Mammary epithelial cell (primary cell): ENCODE data around the gene CHCHD10.

Experiments
- EZH2 ChIP-seq: IDR thresholded peaks from 2 replicates; pipeline ENCODE4 v1.6.1; 2012; ENCODE audit warnings: low read length, inconsistent platforms, borderline replicate concordance
- TF ChIP-seq, protein P1 (sequence below), 2 donors: IDR thresholded peaks in 1 of 2; conservative IDR thresholded peaks in 1 of 2; 2 replicates each; pipeline ENCODE4 v1.5.1; 2011 to 2012; ENCODE audit warnings: inconsistent platforms in 2 of 2, low read length in 2 of 2, mild to moderate bottlenecking in 2 of 2, control low read depth in 1 of 2, low read depth in 1 of 2; ENCODE audit not compliant: insufficient read depth in 1 of 2; ENCODE audit errors: extremely low read depth in 1 of 2

DNA sequence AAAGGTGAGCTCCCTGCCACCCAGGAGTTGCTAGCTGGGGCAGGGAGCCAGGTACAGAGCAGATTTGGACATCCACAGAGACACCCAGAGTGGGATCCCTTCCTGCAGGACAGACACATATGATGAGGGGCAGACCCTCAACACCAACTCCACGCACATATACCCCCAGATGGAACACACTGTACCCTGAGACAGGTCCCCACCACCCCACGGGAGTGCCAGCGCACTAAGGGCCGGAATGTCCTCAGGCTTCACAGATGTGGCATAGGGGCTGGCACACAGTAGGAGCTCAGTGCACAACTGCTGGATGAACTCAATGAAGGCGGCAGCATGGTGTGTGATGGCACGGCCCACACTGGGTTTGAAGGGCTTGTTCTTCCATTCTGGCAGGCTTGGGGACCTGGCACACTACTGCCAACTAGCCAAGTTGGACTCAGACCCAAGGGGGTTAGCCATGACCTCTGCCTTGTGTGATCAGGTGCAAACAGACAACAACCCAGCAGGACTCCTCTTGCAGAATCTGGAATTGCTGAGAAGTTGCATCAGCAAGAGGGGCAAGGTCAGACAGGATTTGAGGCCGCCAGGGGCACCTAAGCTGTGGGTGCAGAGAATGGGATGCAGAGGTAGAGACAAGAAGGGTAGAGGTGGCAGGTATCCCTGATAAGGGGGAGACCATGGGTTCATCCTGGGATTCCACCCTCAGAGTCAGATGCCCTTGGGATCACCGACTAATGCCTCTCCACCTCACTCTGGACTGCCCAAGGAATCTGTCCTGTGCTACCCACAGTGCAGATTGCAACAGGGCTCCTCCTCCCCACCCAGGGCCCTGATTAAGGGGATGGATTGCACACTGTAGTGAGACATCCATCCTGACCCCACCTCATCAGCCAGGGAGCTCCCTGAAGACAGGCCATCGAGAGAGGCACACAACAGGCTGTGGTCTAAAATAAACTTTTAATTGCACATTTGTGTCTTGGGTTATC is 2.6 kb downstream of the CHCHD10 start:
- TF ChIP-seq, protein P1, sequence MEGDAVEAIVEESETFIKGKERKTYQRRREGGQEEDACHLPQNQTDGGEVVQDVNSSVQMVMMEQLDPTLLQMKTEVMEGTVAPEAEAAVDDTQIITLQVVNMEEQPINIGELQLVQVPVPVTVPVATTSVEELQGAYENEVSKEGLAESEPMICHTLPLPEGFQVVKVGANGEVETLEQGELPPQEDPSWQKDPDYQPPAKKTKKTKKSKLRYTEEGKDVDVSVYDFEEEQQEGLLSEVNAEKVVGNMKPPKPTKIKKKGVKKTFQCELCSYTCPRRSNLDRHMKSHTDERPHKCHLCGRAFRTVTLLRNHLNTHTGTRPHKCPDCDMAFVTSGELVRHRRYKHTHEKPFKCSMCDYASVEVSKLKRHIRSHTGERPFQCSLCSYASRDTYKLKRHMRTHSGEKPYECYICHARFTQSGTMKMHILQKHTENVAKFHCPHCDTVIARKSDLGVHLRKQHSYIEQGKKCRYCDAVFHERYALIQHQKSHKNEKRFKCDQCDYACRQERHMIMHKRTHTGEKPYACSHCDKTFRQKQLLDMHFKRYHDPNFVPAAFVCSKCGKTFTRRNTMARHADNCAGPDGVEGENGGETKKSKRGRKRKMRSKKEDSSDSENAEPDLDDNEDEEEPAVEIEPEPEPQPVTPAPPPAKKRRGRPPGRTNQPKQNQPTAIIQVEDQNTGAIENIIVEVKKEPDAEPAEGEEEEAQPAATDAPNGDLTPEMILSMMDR (conservative IDR thresholded peaks at IDR 0.05 in 1 of 2, IDR thresholded peaks at IDR 0.05 in 1 of 2; ENCODE audit: extremely low read depth in 1 of 2, insufficient read depth in 1 of 2, low read depth in 1 of 2, low read length in 2 of 2), result no peak
- TF ChIP-seq EZH2, result no peak
